SK-N-MC (cell line): ENCODE data around the gene KCNH1.

Source experiments
- EZH2 ChIP-seq: fragments of 200-600 bp; sonication (generic); IDR thresholded peaks from one replicate; pipeline ENCODE4 v1.6.1; 2017; ENCODE audit warnings: antibody characterized with exemption
- POLR2AphosphoS5 ChIP-seq: IDR thresholded peaks from 2 replicates; pipeline ENCODE4 v1.6.1; 2012; ENCODE audit warnings: mild to moderate bottlenecking, low read depth, low read length, borderline replicate concordance

GRCh38 chr1:210855440-210855839, 278.5 kb downstream of the KCNH1 start:
- no peak for TF ChIP-seq POLR2AphosphoS5
- TF ChIP-seq EZH2: no peak
